A549 (cell line): ENCODE measurements around the gene FAM227A. TPM values are rescaled to one million over a fixed set of nuclear protein-coding genes. Genes with fewer than 3 reads are reported as not detected.

ENCODE experiments used
- BHLHE40 ChIP-seq: IDR thresholded peaks from 2 replicates; pipeline ENCODE4 v1.6.1; 2012; ENCODE audit warnings: low read depth, low read length, inconsistent platforms
- CBX2 ChIP-seq: fragments of 200-600 bp; sonication (generic); IDR thresholded peaks from 2 replicates; pipeline ENCODE4 v1.6.1; 2016; ENCODE audit warnings: low read depth, mild to moderate bottlenecking, borderline replicate concordance
- EHMT2 ChIP-seq: fragments of 200-600 bp; sonication (generic); IDR thresholded peaks from 2 replicates; pipeline ENCODE4 v1.6.1; 2016; ENCODE audit warnings: antibody characterized with exemption, low read depth, mild to moderate bottlenecking, moderate library complexity
- EP300 ChIP-seq, 2 experiments: fragments of >200 bp; sonication (Bioruptor Twin); formaldehyde crosslinking; IDR thresholded peaks; 2 replicates in 1 of 2; 3 replicates in 1 of 2; pipeline ENCODE4 v1.6.1; 2016 to 2017
- ESRRA ChIP-seq: fragments of 150-350 bp; IDR thresholded peaks from 2 replicates; pipeline ENCODE4 v1.6.1; 2014; ENCODE audit warnings: mild to moderate bottlenecking, low read length, borderline replicate concordance
- FOXS1 ChIP-seq: fragments of 250-450 bp; sonication (Bioruptor Pico); IDR thresholded peaks from 2 replicates; pipeline ENCODE4 v1.5.0; 2020; ENCODE audit warnings: mild to moderate bottlenecking, moderate library complexity
- GATA3 ChIP-seq: IDR thresholded peaks from 2 replicates; pipeline ENCODE4 v1.6.1; 2012; ENCODE audit warnings: borderline replicate concordance
- HDAC2 ChIP-seq: fragments of 200-600 bp; sonication (generic); IDR thresholded peaks from 2 replicates; pipeline ENCODE4 v1.6.1; 2016
- HOXB13 ChIP-seq: fragments of 250-450 bp; sonication (Bioruptor Pico); IDR thresholded peaks from 2 replicates; pipeline ENCODE4 v1.5.0; 2020; ENCODE audit warnings: low read depth, mild to moderate bottlenecking, moderate library complexity
- HOXB5 ChIP-seq: fragments of 250-450 bp; sonication (Bioruptor Pico); IDR thresholded peaks from 2 replicates; pipeline ENCODE4 v1.5.0; 2020; ENCODE audit warnings: mild to moderate bottlenecking, moderate library complexity
- JUN ChIP-seq, 2 experiments: fragments of >200 bp; sonication (Bioruptor Twin); formaldehyde crosslinking; IDR thresholded peaks; 2 replicates in 1 of 2; 3 replicates in 1 of 2; pipeline ENCODE4 v1.6.1; 2016 to 2017
- KDM5A ChIP-seq: fragments of 200-600 bp; sonication (generic); IDR thresholded peaks from 2 replicates; pipeline ENCODE4 v1.6.1; 2016; ENCODE audit warnings: antibody characterized with exemption, mild to moderate bottlenecking
- MAFK ChIP-seq: fragments of 450-650 bp; IDR thresholded peaks from 2 replicates; pipeline ENCODE4 v1.6.1; 2014; ENCODE audit not compliant: partially characterized antibody
- MYC ChIP-seq: IDR thresholded peaks from 2 replicates; pipeline ENCODE4 v1.6.1; 2012; ENCODE audit warnings: mild to moderate bottlenecking, inconsistent platforms, low read length, improper control_type of control experiment, borderline replicate concordance
- NR3C1 ChIP-seq: fragments of >200 bp; sonication (Bioruptor Twin); formaldehyde crosslinking; IDR thresholded peaks from 3 replicates; pipeline ENCODE4 v1.6.1; 2017
- PHF8 ChIP-seq: fragments of 200-600 bp; sonication (generic); IDR thresholded peaks from 2 replicates; pipeline ENCODE4 v1.6.1; 2016; ENCODE audit warnings: low read depth, mild to moderate bottlenecking, antibody characterized with exemption, moderate library complexity, borderline replicate concordance
- POLR2A ChIP-seq: IDR thresholded peaks from 2 replicates; pipeline ENCODE4 v1.6.1; 2012; ENCODE audit warnings: mild to moderate bottlenecking, low read length
- ZFP36 ChIP-seq: fragments of 450-650 bp; IDR thresholded peaks from 2 replicates; pipeline ENCODE4 v1.6.1; 2014; ENCODE audit warnings: borderline replicate concordance; ENCODE audit not compliant: partially characterized antibody
- ZNF302 ChIP-seq: fragments of 250-450 bp; sonication (Bioruptor Pico); IDR thresholded peaks from 2 replicates; pipeline ENCODE4 v1.9.0; 2021; ENCODE audit warnings: inconsistent platforms, mild to moderate bottlenecking, moderate library complexity
- polyA plus RNA-seq, 4 experiments: library from polyadenylated mRNA; depleted of rRNA in 3 of 4; stranded (reverse); fragments of >200 nt; fragmentation: RNase III in 1 of 4; extraction: RNeasy Plus Mini Kit Qiagen cat#74134 plus additional on column Dnase treatment in 1 of 4; gene quantifications; 2 replicates in 3 of 4; 3 replicates in 1 of 4; pipeline ENCODE4 v1.2.3, GENCODE V29; 2011 to 2017
- TF ChIP-seq, protein P1 (sequence below): fragments of 250-450 bp; sonication (Bioruptor Pico); IDR thresholded peaks from 2 replicates; pipeline ENCODE4 v1.5.0; 2020; ENCODE audit warnings: low read depth, mild to moderate bottlenecking, moderate library complexity
- TF ChIP-seq, protein P2 (sequence below): fragments of >200 bp; sonication (Bioruptor Twin); formaldehyde crosslinking; IDR thresholded peaks from 3 replicates; pipeline ENCODE4 v1.6.1; 2016
- TF ChIP-seq, protein P3 (sequence below): fragments of >200 bp; sonication (Bioruptor Twin); formaldehyde crosslinking; IDR thresholded peaks from 2 replicates; pipeline ENCODE4 v1.6.1; 2016
- TF ChIP-seq, protein P4 (sequence below): fragments of >200 bp; sonication (Bioruptor Twin); formaldehyde crosslinking; IDR thresholded peaks from 3 replicates; pipeline ENCODE4 v1.5.1; 2016
- TF ChIP-seq, protein P5 (sequence below): fragments of 250-450 bp; sonication (Bioruptor Pico); IDR thresholded peaks from 2 replicates; pipeline ENCODE4 v1.5.0; 2021; ENCODE audit warnings: mild to moderate bottlenecking, moderate library complexity, borderline replicate concordance

Gene FAM227A
- polyA plus RNA-seq, 2 of the 4 experiments (the other 2 are of a cell fraction), result 1.4 to 3.5 TPM

DNA sequence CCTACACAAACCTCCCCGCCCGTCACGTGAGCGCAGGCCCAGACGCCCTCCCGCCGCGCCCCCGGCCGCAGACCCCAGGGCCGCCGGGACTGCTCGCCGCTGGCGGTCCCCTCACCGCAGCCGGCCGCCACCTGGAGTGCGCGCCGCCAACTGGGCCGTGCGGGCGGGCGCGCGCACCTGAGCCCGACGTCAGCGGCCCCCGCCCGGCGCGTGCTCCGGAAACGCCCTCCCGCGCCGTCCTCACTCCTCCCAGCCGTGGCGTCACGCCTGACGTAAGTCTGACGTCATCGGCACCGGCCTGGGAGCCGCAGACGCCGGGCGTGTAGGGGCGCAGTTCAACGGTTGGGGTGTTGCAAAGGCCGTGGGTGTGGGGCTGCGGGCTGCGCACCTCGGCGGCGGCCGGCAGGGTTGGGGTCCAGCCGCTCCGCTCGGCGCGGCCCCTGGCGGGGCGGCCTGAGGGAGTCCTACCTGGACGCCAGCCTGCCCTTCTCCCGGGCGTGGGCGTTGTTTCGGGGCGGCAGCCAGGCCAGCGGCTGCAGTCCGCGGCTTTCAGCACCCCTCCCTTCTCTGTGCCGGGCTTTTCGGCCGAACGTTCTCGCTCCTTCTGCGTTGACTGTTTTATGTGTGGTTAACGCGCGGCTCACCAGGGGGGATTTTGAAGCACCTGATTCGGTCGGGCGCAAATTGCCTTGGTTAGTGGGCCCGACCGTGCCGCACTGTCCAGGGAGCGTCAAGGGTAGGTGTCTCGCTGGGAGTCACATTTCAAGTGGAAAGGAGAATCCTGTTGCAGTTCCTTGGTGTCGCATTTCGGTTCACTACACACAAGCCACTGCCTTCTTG is 44.8 kb upstream of the FAM227A start, which contains the start of gene JOSD1 (continued):
- TF ChIP-seq, protein P1, sequence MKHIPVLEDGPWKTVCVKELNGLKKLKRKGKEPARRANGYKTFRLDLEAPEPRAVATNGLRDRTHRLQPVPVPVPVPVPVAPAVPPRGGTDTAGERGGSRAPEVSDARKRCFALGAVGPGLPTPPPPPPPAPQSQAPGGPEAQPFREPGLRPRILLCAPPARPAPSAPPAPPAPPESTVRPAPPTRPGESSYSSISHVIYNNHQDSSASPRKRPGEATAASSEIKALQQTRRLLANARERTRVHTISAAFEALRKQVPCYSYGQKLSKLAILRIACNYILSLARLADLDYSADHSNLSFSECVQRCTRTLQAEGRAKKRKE, result no peak
- TF ChIP-seq, protein P2, sequence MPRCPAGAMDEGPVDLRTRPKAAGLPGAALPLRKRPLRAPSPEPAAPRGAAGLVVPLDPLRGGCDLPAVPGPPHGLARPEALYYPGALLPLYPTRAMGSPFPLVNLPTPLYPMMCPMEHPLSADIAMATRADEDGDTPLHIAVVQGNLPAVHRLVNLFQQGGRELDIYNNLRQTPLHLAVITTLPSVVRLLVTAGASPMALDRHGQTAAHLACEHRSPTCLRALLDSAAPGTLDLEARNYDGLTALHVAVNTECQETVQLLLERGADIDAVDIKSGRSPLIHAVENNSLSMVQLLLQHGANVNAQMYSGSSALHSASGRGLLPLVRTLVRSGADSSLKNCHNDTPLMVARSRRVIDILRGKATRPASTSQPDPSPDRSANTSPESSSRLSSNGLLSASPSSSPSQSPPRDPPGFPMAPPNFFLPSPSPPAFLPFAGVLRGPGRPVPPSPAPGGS, result peak; percentile 85; the same call in 1 of the 3 replicates
- peak; percentile 68; the same call in 1 of the 2 replicates for TF ChIP-seq PHF8
- TF ChIP-seq, protein P3, sequence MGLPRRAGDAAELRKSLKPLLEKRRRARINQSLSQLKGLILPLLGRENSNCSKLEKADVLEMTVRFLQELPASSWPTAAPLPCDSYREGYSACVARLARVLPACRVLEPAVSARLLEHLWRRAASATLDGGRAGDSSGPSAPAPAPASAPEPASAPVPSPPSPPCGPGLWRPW, result no peak
- peak; percentile 63 to 84 for TF ChIP-seq JUN (IDR thresholded peaks at IDR 0.05)
- TF ChIP-seq EHMT2, result no peak
- no peak for TF ChIP-seq CBX2
- TF ChIP-seq GATA3, result no peak; the same call in 1 of the 2 replicates
- no peak for TF ChIP-seq NR3C1
- 0 out of 5 replicates have a peak, but pooled peaks of 1 of the 2 experiments have one; percentile 11 for TF ChIP-seq EP300 (IDR thresholded peaks at IDR 0.05)
- TF ChIP-seq BHLHE40, result 0 out of 2 replicates have a peak, but pooled peaks have one; percentile 51
- no peak for TF ChIP-seq HDAC2
- TF ChIP-seq POLR2A, result peak; percentile 72
- no peak for TF ChIP-seq ESRRA
- no peak for TF ChIP-seq ZFP36
- TF ChIP-seq, protein P4, sequence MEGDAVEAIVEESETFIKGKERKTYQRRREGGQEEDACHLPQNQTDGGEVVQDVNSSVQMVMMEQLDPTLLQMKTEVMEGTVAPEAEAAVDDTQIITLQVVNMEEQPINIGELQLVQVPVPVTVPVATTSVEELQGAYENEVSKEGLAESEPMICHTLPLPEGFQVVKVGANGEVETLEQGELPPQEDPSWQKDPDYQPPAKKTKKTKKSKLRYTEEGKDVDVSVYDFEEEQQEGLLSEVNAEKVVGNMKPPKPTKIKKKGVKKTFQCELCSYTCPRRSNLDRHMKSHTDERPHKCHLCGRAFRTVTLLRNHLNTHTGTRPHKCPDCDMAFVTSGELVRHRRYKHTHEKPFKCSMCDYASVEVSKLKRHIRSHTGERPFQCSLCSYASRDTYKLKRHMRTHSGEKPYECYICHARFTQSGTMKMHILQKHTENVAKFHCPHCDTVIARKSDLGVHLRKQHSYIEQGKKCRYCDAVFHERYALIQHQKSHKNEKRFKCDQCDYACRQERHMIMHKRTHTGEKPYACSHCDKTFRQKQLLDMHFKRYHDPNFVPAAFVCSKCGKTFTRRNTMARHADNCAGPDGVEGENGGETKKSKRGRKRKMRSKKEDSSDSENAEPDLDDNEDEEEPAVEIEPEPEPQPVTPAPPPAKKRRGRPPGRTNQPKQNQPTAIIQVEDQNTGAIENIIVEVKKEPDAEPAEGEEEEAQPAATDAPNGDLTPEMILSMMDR, result no peak
- TF ChIP-seq MAFK, result no peak
- no peak for TF ChIP-seq KDM5A
- TF ChIP-seq HOXB13 (CRISPR knock-in tag), result no peak
- no peak for TF ChIP-seq FOXS1 (CRISPR knock-in tag)
- TF ChIP-seq MYC, result 0 out of 2 replicates have a peak, but pooled peaks have one; percentile 25
- peak; percentile 43; the same call in 1 of the 2 replicates for TF ChIP-seq HOXB5 (CRISPR knock-in tag)
- TF ChIP-seq, protein P5, sequence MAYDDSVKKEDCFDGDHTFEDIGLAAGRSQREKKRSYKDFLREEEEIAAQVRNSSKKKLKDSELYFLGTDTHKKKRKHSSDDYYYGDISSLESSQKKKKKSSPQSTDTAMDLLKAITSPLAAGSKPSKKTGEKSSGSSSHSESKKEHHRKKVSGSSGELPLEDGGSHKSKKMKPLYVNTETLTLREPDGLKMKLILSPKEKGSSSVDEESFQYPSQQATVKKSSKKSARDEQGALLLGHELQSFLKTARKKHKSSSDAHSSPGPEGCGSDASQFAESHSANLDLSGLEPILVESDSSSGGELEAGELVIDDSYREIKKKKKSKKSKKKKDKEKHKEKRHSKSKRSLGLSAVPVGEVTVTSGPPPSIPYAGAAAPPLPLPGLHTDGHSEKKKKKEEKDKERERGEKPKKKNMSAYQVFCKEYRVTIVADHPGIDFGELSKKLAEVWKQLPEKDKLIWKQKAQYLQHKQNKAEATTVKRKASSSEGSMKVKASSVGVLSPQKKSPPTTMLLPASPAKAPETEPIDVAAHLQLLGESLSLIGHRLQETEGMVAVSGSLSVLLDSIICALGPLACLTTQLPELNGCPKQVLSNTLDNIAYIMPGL (CRISPR knock-in tag), result no peak
- TF ChIP-seq ZNF302, result no peak
